Fibroblast of peridontal ligament (primary cell): Measurements from ENCODE around the gene CRYBG1.
"Not testable (repeated sequence)": the region's sequence is repeated elsewhere in the genome, so short reads cannot be mapped to it uniquely, and the experiment has no call there.

Experiments used
- DNase-seq: peaks from one replicate; pipeline ENCODE4 v3.0.0-alpha.2; 2010; ENCODE audit errors: extremely low read depth

The CRYBG1 gene

GRCh38 chr6:106496823-106497222 is 136.3 kb downstream of the CRYBG1 start:
- DNase-seq, result no peak

- DNase-seq, result peak; percentile 29
These were observed 141.4 kb downstream of the CRYBG1 start for GRCh38 chr6:106501960-106502371.

- DNase-seq, result no peak
These were observed 142.0 kb downstream of the CRYBG1 start for GRCh38 chr6:106502559-106502958.

- no peak for DNase-seq
These were observed 147.8 kb downstream of the CRYBG1 start for GRCh38 chr6:106508277-106508676.

- no peak for DNase-seq
These were observed 148.3 kb downstream of the CRYBG1 start for GRCh38 chr6:106508834-106509233.

GRCh38 chr6:106509420-106510089 is 149.0 kb downstream of the CRYBG1 start:
- no peak for DNase-seq

- peak; percentile 44 for DNase-seq
These were observed 149.8 kb downstream of the CRYBG1 start for GRCh38 chr6:106510090-106510970.

GRCh38 chr6:106511288-106512047 is 151.0 kb downstream of the CRYBG1 start:
- DNase-seq, result peak; percentile 49

- DNase-seq, result peak; percentile 56
These were observed 151.8 kb downstream of the CRYBG1 start for GRCh38 chr6:106512048-106512967.

GRCh38 chr6:106512968-106513574 is 152.6 kb downstream of the CRYBG1 start:
- DNase-seq, result no peak

- no peak for DNase-seq
These were observed 153.5 kb downstream of the CRYBG1 start for GRCh38 chr6:106513808-106514582.

- DNase-seq, result no peak
These were observed 154.0 kb downstream of the CRYBG1 start for GRCh38 chr6:106514583-106514885.

GRCh38 chr6:106515582-106515981 is 155.1 kb downstream of the CRYBG1 start:
- DNase-seq, result not testable (repeated sequence)

GRCh38 chr6:106516616-106517015 is 156.1 kb downstream of the CRYBG1 start:
- no peak for DNase-seq

- DNase-seq, result no peak
These were observed 157.2 kb downstream of the CRYBG1 start for GRCh38 chr6:106517706-106518105.

- DNase-seq, result no peak
These were observed 158.2 kb downstream of the CRYBG1 start for GRCh38 chr6:106518748-106519147.

- DNase-seq, result peak; percentile 91
These were observed 159.2 kb downstream of the CRYBG1 start for GRCh38 chr6:106519460-106520394.

GRCh38 chr6:106520711-106521401 is 160.3 kb downstream of the CRYBG1 start:
- no peak for DNase-seq
